A673 (cell line): Measurements from ENCODE around the gene SIMC1.

ENCODE experiments used
- CTCF ChIP-seq: fragments of 300-800, 200-600 bp; sonication (generic); conservative IDR thresholded peaks from 2 replicates; pipeline ENCODE4 v1.5.1; 2017; ENCODE audit warnings: low read depth, mild to moderate bottlenecking, antibody characterized with exemption, low read length, moderate library complexity, mixed read lengths
- EZH2 ChIP-seq: fragments of 200-600 bp; sonication (generic); IDR thresholded peaks from 2 replicates; pipeline ENCODE4 v1.6.1; 2017; ENCODE audit warnings: borderline replicate concordance, low read depth, mild to moderate bottlenecking, mixed read lengths, antibody characterized with exemption, low read length; ENCODE audit not compliant: poor library complexity, severe bottlenecking

GRCh38 chr5:176339304-176339703, 101.1 kb downstream of the SIMC1 start:
- TF ChIP-seq EZH2 (no peak), CTCF (no peak)
